NCI-H2081 (cell line): ENCODE results near the gene JARID2.
"Not testable (repeated sequence)": the region's sequence is repeated elsewhere in the genome, so short reads cannot be mapped to it uniquely, and the experiment has no call there.

Experiments used
- DNase-seq, 2 experiments: peaks; one replicate each; lab custom pipeline; 2025; lab: John Stamatoyannopoulos, UW

Gene JARID2

GRCh38 chr6:15401120-15401519 is 155.3 kb downstream of the JARID2 start:
- DNase-seq = no peak

DNA sequence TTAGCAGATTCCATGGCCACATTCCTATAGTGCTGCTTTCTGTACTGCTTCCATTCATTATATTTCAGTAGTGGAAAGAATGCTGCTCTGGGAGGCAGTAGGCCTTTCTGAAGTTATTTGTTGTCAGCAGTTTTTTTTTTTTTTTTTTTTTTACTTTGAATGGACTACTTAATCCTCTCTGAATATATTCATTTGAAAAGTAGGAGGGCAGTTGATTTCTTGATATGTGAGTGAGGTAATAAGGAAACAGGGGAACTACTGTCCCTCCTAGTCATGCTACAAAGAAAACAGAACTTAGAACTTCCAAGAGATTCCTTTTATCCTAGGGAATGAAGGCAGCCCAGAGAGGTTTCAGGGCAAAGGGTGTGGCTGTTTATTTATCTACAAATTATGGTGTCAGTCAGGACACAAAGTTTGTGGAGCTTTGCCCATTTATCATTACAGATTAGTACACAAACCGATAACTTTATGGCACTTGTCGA is 155.9 kb downstream of the JARID2 start:
- no peak for DNase-seq

GRCh38 chr6:15402406-15403045 is 156.7 kb downstream of the JARID2 start:
- no peak for DNase-seq

GRCh38 chr6:15403094-15403755 is 157.4 kb downstream of the JARID2 start:
- no peak for DNase-seq

DNA sequence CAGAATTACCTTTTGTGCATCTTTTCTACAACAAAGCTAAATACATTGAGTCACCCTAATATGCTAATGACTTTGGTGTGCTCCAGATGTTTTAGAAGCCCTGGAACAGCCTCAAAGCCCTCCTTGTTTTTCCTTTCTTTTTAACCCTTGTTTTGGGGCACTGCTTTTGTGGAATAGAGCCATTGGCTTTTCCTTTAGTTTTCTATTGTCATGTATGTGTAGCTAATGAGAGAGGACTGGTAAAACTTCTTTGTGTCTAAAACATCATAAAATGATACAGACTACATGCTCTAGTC is 158.8 kb downstream of the JARID2 start:
- no peak for DNase-seq

- no peak for DNase-seq
These were observed 159.5 kb downstream of the JARID2 start for GRCh38 chr6:15405129-15406068.

- DNase-seq = no peak
These were observed 160.6 kb downstream of the JARID2 start for GRCh38 chr6:15406452-15406851.

GRCh38 chr6:15408008-15408407 is 162.1 kb downstream of the JARID2 start:
- DNase-seq = no peak

DNA sequence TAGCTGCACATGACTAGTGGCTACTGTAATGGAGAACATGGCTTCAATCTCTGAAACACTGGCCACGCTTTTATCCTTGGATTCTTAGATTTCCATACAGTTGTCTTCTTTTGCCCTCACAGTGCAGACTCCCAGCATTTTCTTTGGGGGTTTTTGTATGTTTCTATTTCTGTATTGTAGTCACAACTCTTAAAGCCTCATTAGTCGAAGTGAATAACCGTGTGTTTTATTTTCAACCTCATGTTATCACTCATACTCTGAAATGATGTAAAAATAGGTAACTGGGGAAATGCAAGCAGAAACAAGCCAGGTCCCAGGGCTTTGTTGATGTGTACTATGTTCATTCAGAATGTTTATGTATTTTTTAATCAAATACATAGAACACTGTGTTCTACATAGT is 162.9 kb downstream of the JARID2 start:
- DNase-seq = no peak

DNA sequence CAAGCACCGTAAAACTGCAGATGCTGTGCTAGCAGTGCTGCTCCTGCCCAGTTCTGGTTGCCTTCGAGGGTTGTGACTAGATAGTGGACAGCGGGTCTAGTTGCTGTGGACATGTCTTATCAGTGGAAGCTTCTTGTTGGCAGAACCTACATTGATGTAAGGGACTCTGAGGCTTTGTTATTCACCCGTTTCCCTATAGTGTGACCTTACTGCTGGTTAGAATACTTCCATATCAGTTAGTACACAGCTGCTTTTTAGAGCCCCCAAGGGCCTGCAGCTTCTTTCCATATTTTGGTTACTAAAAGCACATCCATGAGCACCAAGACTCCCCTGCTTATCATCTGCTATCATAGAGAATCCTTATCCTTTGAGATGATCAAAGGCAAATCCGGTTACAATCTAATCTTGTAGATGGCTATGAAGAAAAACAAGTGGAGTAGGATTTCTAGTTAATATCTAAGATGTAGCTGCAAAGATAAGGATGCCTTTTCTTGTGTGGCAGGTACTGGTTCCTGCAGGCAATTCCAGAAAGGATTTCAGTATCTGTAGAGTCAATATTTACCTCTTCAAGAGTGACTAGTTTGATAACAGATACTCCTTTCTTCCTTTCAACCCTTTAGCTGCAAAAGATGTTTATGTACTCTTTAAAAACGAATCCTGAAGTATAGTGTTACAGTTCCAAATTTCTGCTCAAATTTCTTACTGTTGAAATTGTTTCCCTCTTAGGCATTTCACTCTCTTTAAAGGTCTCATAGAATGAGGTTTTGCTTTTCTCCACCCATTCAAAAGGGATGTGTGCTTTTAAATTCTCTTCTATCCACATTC is 163.6 kb downstream of the JARID2 start:
- no peak for DNase-seq

- no peak for DNase-seq
These were observed 164.2 kb downstream of the JARID2 start for GRCh38 chr6:15410126-15410391.

DNA sequence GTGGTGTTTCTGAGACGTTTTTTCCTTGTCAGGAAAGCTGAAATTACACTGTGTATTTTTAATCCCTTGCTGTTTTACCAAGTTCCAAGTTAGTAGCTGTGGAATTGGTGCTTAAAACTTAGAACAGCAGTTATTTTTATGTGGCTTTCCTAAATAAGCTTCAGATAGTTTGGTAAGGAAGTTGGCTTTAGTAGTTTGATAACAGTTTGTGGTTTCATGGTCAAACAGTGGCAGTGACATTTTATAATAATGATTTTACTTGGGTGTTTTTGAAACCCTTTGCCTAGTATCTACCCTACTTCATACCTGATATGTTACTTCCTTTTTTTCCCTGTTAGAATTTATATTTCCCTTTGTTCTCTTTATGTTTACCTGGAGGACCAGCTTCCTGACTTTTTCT is 164.9 kb downstream of the JARID2 start:
- no peak for DNase-seq

GRCh38 chr6:15411766-15412165 is 165.9 kb downstream of the JARID2 start:
- no peak for DNase-seq

GRCh38 chr6:15412767-15413166 is 166.9 kb downstream of the JARID2 start:
- no peak for DNase-seq

- no peak for DNase-seq
These were observed 167.8 kb downstream of the JARID2 start for GRCh38 chr6:15413466-15414234.

DNA sequence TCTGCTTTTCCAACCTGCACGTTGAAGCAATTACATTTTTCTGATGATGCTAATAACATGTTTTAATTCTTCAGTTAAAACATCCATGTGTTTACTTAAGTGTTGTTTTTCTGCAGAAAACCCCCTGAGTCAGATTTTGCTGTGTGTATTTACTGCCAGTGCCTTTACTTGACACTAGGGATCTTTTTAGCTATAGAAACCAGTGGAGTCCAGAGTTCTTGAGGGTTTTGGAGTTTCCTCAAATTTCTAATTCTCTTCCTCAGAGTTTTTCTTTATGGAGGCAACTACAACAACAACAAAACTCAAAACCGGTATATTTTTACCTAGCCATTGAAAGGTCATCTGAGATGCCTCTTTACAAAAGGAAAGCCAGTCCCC is 168.4 kb downstream of the JARID2 start:
- DNase-seq = no peak

GRCh38 chr6:15415622-15416021 is 169.8 kb downstream of the JARID2 start:
- DNase-seq = not testable (repeated sequence)

DNA sequence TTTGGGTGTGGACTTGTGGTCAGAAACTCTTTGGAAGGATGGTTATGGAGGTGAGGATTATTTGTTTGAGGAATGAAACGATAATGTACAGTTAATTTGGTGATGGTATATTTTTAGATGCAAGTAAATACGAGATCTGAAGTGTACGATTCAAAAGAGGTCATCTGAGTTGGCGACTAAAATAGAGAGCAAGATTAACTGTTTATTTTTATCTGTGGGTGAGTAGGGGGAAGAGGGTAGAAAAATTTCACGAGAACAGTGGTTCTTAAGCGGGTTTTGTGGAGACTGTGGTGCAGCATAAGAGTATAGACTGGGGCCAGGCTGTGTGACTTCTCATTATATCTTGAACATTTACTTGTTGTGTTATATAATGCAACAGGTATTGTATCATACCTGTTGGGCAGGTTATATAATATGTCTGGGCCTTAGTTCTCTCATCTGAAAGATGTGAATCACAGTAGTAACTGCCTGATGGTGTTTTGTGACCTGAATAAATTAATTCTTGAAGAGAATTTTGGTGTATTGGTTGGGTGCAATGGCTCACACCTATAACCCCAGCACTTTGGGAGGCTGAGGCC is 171.2 kb downstream of the JARID2 start:
- no peak for DNase-seq

DNA sequence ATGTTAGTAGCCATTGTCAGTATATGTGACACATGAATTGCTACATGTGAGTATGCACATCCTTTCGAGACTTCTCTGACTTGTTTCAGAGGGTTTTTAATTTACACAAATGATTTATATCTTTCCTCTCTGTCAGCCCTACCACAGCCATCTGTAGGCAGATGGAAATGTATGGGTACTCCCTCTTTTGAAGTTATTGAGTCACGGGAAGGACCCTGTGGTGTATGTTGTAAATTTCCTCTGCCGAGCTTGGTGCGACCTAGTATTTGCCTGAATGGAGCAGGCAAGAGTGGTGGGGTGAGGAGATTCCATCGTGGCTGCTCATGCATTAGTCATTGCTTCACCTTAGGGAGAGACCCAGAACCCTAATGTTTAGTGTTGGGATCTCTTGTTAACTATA is 171.9 kb downstream of the JARID2 start:
- DNase-seq = no peak

GRCh38 chr6:15419493-15419892 is 173.6 kb downstream of the JARID2 start:
- DNase-seq = no peak

GRCh38 chr6:15420959-15421438 is 175.1 kb downstream of the JARID2 start:
- no peak for DNase-seq
